Astrocyte (in vitro differentiated cells and primary cell): ENCODE data around the gene FRS2.

ENCODE experiments used
- CTCF ChIP-seq: IDR thresholded peaks from 2 replicates; pipeline ENCODE4 v1.5.1; 2011; ENCODE audit warnings: low read depth, mild to moderate bottlenecking, inconsistent platforms, low read length, moderate library complexity; ENCODE audit not compliant: insufficient read depth
- EZH2 ChIP-seq: IDR thresholded peaks from 2 replicates; pipeline ENCODE4 v1.6.1; 2012; ENCODE audit warnings: mild to moderate bottlenecking, low read length, inconsistent platforms; ENCODE audit not compliant: insufficient read depth

GRCh38 chr12:69546693-69547438 is 76.7 kb downstream of the FRS2 start:
- TF ChIP-seq EZH2 (no peak), CTCF (no peak)
